Renal cortex interstitium (tissue), 11 donors: ENCODE results near the gene USP16. TPM values are rescaled to one million over a fixed set of nuclear protein-coding genes. Genes with fewer than 3 reads are reported as not detected.

Experiments
- DNase-seq, 11 donors: peaks; one replicate each; pipeline ENCODE4 v3.0.0-alpha.2; 2013; ENCODE audit warnings: low read depth in 9 of 11, low spot score in 4 of 11; ENCODE audit errors: extremely low read depth in 1 of 11
- polyA plus RNA-seq, 3 donors: library from polyadenylated mRNA; unstranded; fragments of 120-200 nt; gene quantifications; one replicate each; pipeline ENCODE4 v1.2.1, GENCODE V29; 2013; ENCODE audit not compliant: insufficient read length in 3 of 3

USP16 gene
- polyA plus RNA-seq, 3 donors = 47.0 to 59.2 (median 53.8) TPM

- DNase-seq = no peak
Observed at GRCh38 chr21:29018540-29018939, 5.9 kb upstream of the USP16 start.

GRCh38 chr21:29022166-29022565 is 2.3 kb upstream of the USP16 start:
- DNase-seq = no peak

GRCh38 chr21:29025328-29025713 is 853 bp downstream of the USP16 start:
- peak in 1 of 11 donors; percentile 8 for DNase-seq

GRCh38 chr21:29029524-29029923 is 5.1 kb downstream of the USP16 start:
- DNase-seq = no peak

GRCh38 chr21:29030909-29031308 is 6.4 kb downstream of the USP16 start:
- no peak for DNase-seq

- DNase-seq = no peak
Observed at GRCh38 chr21:29033301-29033700, 8.8 kb downstream of the USP16 start.

- no peak for DNase-seq
Observed at GRCh38 chr21:29033871-29034270, 9.4 kb downstream of the USP16 start.

- DNase-seq = no peak
Observed at GRCh38 chr21:29034678-29035077, 10.2 kb downstream of the USP16 start.

GRCh38 chr21:29052224-29052623 is 27.8 kb downstream of the USP16 start:
- no peak for DNase-seq

- DNase-seq = no peak
Observed at GRCh38 chr21:29053011-29053553, 28.6 kb downstream of the USP16 start.

- no peak for DNase-seq
Observed at GRCh38 chr21:29053656-29054055, 29.2 kb downstream of the USP16 start.

GRCh38 chr21:29055080-29055479 is 30.6 kb downstream of the USP16 start:
- DNase-seq = no peak

GRCh38 chr21:29056005-29056404 is 31.5 kb downstream of the USP16 start:
- no peak for DNase-seq

GRCh38 chr21:29056538-29057050 is 32.1 kb downstream of the USP16 start:
- no peak for DNase-seq

GRCh38 chr21:29064850-29065481 is 40.5 kb downstream of the USP16 start:
- DNase-seq = no peak

- DNase-seq = peak in 1 of 11 donors; percentile 27
Observed at GRCh38 chr21:29072873-29073221, 48.4 kb downstream of the USP16 start.

- DNase-seq = peak; percentile 95 to 100 (median 99)
Observed at GRCh38 chr21:29073222-29074006, 48.9 kb downstream of the USP16 start, which contains the start of gene CCT8. CCT8 (minus strand) TSS chr21:29073648; CDS start chr21:29073590, 58 bp downstream.

GRCh38 chr21:29074007-29074376 is 49.5 kb downstream of the USP16 start:
- DNase-seq = no peak

GRCh38 chr21:29074783-29075182 is 50.3 kb downstream of the USP16 start:
- DNase-seq = no peak
